GM19452 (cell line): Measurements from ENCODE around the gene CAMK1D.

ENCODE experiments used
- ATAC-seq: cut with Tn5 transposase; IDR thresholded peaks from one replicate; pipeline ENCODE4 v1.9.1; 2021; ENCODE audit not compliant: unreplicated experiment

CAMK1D gene

GRCh38 chr10:12615296-12616220 lies 266.2 kb downstream of the CAMK1D start:
- no peak for ATAC-seq

GRCh38 chr10:12617191-12618175 lies 268.1 kb downstream of the CAMK1D start:
- no peak for ATAC-seq

GRCh38 chr10:12622016-12622415 lies 272.7 kb downstream of the CAMK1D start:
- ATAC-seq = no peak

GRCh38 chr10:12622691-12623090 lies 273.3 kb downstream of the CAMK1D start:
- no peak for ATAC-seq

- ATAC-seq = no peak
Measured at GRCh38 chr10:12625393-12626023, 276.2 kb downstream of the CAMK1D start.

GRCh38 chr10:12628153-12628552 lies 278.8 kb downstream of the CAMK1D start:
- no peak for ATAC-seq

GRCh38 chr10:12628964-12629766 lies 279.8 kb downstream of the CAMK1D start:
- no peak for ATAC-seq

- ATAC-seq = no peak
Measured at GRCh38 chr10:12629767-12630165, 280.4 kb downstream of the CAMK1D start.

GRCh38 chr10:12631216-12631615 lies 281.9 kb downstream of the CAMK1D start:
- no peak for ATAC-seq

GRCh38 chr10:12631787-12632562 lies 282.6 kb downstream of the CAMK1D start:
- ATAC-seq = no peak

GRCh38 chr10:12633776-12634620 lies 284.7 kb downstream of the CAMK1D start:
- no peak for ATAC-seq

- ATAC-seq = no peak
Measured at GRCh38 chr10:12634621-12634931, 285.2 kb downstream of the CAMK1D start.

GRCh38 chr10:12635127-12635541 lies 285.8 kb downstream of the CAMK1D start:
- no peak for ATAC-seq

- no peak for ATAC-seq
Measured at GRCh38 chr10:12636571-12636970, 287.2 kb downstream of the CAMK1D start.

GRCh38 chr10:12637649-12638048 lies 288.3 kb downstream of the CAMK1D start:
- no peak for ATAC-seq

GRCh38 chr10:12638103-12638502 lies 288.8 kb downstream of the CAMK1D start:
- no peak for ATAC-seq

- ATAC-seq = no peak
Measured at GRCh38 chr10:12638781-12639180, 289.4 kb downstream of the CAMK1D start.

- no peak for ATAC-seq
Measured at GRCh38 chr10:12639996-12640944, 290.9 kb downstream of the CAMK1D start.
